Keratinocyte (primary cell): ENCODE results near the gene WASF2. TPM values are rescaled to one million over a fixed set of nuclear protein-coding genes. Genes with fewer than 3 reads are reported as not detected.

Experiments
- DNase-seq: peaks from one replicate; pipeline ENCODE4 v3.0.0-alpha.2; 2011; ENCODE audit warnings: low read depth, missing footprints, low spot score
- FAIRE-seq: peaks from 2 replicates; lab custom pipeline; 2011; peaks lifted over from hg19 to GRCh38; lab: Jason Lieb, UNC
- H2AFZ ChIP-seq: 2 replicates; pipeline ENCODE4 v1.6.0; 2012; ENCODE audit warnings: low read length, control low read depth, inconsistent platforms; ENCODE audit not compliant: control insufficient read depth
- H3K27ac ChIP-seq: 2 replicates; pipeline ENCODE4 v1.5.1; 2011; ENCODE audit warnings: low read length; ENCODE audit not compliant: control insufficient read depth, insufficient read depth
- H3K27me3 ChIP-seq: 3 replicates; pipeline ENCODE4 v1.6.0; 2011; ENCODE audit warnings: low read length; ENCODE audit not compliant: control insufficient read depth, insufficient read depth; ENCODE audit errors: extremely low read depth
- H3K36me3 ChIP-seq, 2 experiments: 2 replicates in 1 of 2; 3 replicates in 1 of 2; pipeline ENCODE4 v1.5.1; 2011; ENCODE audit warnings: low read length in 2 of 2, mild to moderate bottlenecking in 1 of 2; ENCODE audit not compliant: control insufficient read depth in 2 of 2, insufficient read depth in 2 of 2; ENCODE audit errors: extremely low read depth in 1 of 2
- H3K4me1 ChIP-seq: 3 replicates; pipeline ENCODE4 v1.5.1; 2011; ENCODE audit warnings: low read length; ENCODE audit not compliant: control insufficient read depth, insufficient read depth; ENCODE audit errors: extremely low read depth
- H3K4me2 ChIP-seq: 3 replicates; pipeline ENCODE4 v1.6.0; 2011; ENCODE audit warnings: low read depth, low read length; ENCODE audit not compliant: control insufficient read depth, insufficient read depth; ENCODE audit errors: extremely low read depth
- H3K4me3 ChIP-seq, 3 experiments: fragments of 200-600 bp in 1 of 3; sonication (generic) in 1 of 3; 2 replicates in 2 of 3; 3 replicates in 1 of 3; pipeline ENCODE4 v1.5.1; 2011 to 2016; ENCODE audit warnings: low read length in 3 of 3, mild to moderate bottlenecking in 3 of 3, control low read depth in 2 of 3, inconsistent platforms in 1 of 3, low read depth in 1 of 3, mixed read lengths in 1 of 3, mixed run types in 1 of 3, moderate library complexity in 1 of 3; ENCODE audit not compliant: control insufficient read depth in 2 of 3, insufficient read depth in 2 of 3; ENCODE audit errors: extremely low read depth in 1 of 3
- H3K79me2 ChIP-seq: 2 replicates; pipeline ENCODE4 v1.6.0; 2012; ENCODE audit warnings: low read length; ENCODE audit not compliant: control insufficient read depth, insufficient read depth
- H3K9ac ChIP-seq: 3 replicates; pipeline ENCODE4 v1.6.0; 2011; ENCODE audit warnings: low read length; ENCODE audit not compliant: control insufficient read depth, insufficient read depth; ENCODE audit errors: extremely low read depth
- H3K9me1 ChIP-seq: 3 replicates; pipeline ENCODE4 v1.6.0; 2011; ENCODE audit warnings: low read length; ENCODE audit not compliant: control insufficient read depth, insufficient read depth; ENCODE audit errors: extremely low read depth
- H3K9me3 ChIP-seq: 2 replicates; pipeline ENCODE4 v1.5.1; 2012; ENCODE audit warnings: low read depth, low read length; ENCODE audit not compliant: control insufficient read depth
- H4K20me1 ChIP-seq: 3 replicates; pipeline ENCODE4 v1.6.0; 2011; ENCODE audit warnings: low read length; ENCODE audit not compliant: control insufficient read depth, insufficient read depth; ENCODE audit errors: extremely low read depth
- EZH2 ChIP-seq: IDR thresholded peaks from one replicate; pipeline ENCODE4 v1.6.1; 2012; ENCODE audit warnings: inconsistent platforms, mild to moderate bottlenecking, low read length, moderate library complexity
- dilution Hi-C: fragments of 300-500 bp; cut with MboI; formaldehyde crosslinking; loops from one replicate; pipeline ENCODE4 v1.7.0; 2020; ENCODE audit warnings: low sequenced_read_pairs; ENCODE audit not compliant: extremely low pct_ligation_motif_present
- polyA plus RNA-seq, 5 experiments: library from polyadenylated mRNA; depleted of rRNA in 3 of 5; stranded (reverse) in 3 of 5; stranded (forward) in 1 of 5; unstranded in 1 of 5; fragments of >200 nt; gene quantifications; 1 replicate in 1 of 5; 2 replicates in 3 of 5; 3 replicates in 1 of 5; pipeline versions ENCODE4 v1.2.1 to v1.2.3, GENCODE V29; 2011 to 2012; ENCODE audit warnings: missing spikeins in 2 of 5, low read depth in 1 of 5, low replicate concordance in 1 of 5
- TF ChIP-seq, protein P1 (sequence below), 3 experiments: IDR thresholded peaks in 1 of 3; conservative IDR thresholded peaks in 1 of 3; optimal IDR thresholded peaks in 1 of 3; 2 replicates in 2 of 3; 3 replicates in 1 of 3; pipeline versions ENCODE3 to v1.5.1; 2011; ENCODE audit warnings: low read length in 3 of 3, mild to moderate bottlenecking in 3 of 3, moderate library complexity in 2 of 3, control low read depth in 1 of 3, inconsistent platforms in 1 of 3; ENCODE audit not compliant: insufficient read depth in 2 of 3; ENCODE audit errors: extremely low read depth in 1 of 3

WASF2 gene
- polyA plus RNA-seq, 1 donor (not counting 4 experiments of a cell fraction or from before 2014, with no cell fraction given), result 42.9 TPM

DNA sequence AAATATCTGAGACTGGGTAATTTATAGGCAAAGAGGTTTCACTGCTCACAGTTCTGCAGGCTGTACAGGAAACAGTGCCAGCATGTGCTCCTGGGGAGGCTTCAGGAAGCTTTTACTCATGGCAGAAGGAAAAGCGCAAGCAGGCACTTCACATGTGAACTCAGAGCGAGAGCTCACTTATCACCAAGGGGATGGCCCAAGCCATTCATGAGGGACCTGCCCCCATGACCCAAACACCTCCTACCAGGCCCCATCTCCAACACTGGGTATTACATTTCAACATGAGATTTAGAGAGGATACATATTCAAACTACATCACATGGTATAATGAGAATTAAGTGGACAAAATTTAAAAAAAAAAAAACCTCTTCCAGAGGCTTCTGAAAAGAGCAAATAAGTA is 13.7 kb downstream of the WASF2 start:
- no peak for FAIRE-seq
- H3K79me2 ChIP-seq, result peaks cover 96% of the 10 kb centered on the region
- peaks cover under 1% of the 10 kb centered on the region for H3K4me1 ChIP-seq
- H3K27me3 ChIP-seq, result no peaks in the 10 kb centered on the region
- no peak overlapping the region for H3K9ac ChIP-seq
- dilution Hi-C loops, result no loop called here
- H3K4me2 ChIP-seq, result no peak overlapping the region
- H3K9me3 ChIP-seq, result no peaks in the 10 kb centered on the region
- no peak overlapping the region for H3K27ac ChIP-seq
- H2AFZ ChIP-seq, result no peak overlapping the region
- peaks cover 0 to 6% of the 10 kb centered on the region in 2 experiments for H3K36me3 ChIP-seq
- H4K20me1 ChIP-seq, result peaks cover 6% of the 10 kb centered on the region
- H3K9me1 ChIP-seq, result no peaks in the 10 kb centered on the region
- DNase-seq, result no peak
- TF ChIP-seq EZH2, result no peak
- TF ChIP-seq, protein P1, sequence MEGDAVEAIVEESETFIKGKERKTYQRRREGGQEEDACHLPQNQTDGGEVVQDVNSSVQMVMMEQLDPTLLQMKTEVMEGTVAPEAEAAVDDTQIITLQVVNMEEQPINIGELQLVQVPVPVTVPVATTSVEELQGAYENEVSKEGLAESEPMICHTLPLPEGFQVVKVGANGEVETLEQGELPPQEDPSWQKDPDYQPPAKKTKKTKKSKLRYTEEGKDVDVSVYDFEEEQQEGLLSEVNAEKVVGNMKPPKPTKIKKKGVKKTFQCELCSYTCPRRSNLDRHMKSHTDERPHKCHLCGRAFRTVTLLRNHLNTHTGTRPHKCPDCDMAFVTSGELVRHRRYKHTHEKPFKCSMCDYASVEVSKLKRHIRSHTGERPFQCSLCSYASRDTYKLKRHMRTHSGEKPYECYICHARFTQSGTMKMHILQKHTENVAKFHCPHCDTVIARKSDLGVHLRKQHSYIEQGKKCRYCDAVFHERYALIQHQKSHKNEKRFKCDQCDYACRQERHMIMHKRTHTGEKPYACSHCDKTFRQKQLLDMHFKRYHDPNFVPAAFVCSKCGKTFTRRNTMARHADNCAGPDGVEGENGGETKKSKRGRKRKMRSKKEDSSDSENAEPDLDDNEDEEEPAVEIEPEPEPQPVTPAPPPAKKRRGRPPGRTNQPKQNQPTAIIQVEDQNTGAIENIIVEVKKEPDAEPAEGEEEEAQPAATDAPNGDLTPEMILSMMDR (optimal IDR thresholded peaks at IDR 0.05 in 1 of 3, IDR thresholded peaks at IDR 0.05 in 1 of 3, conservative IDR thresholded peaks at IDR 0.05 in 1 of 3; ENCODE audit: extremely low read depth in 1 of 3, insufficient read depth in 2 of 3, low read length in 3 of 3), result no peak
- H3K4me3 ChIP-seq, result no peak overlapping the region

DNA sequence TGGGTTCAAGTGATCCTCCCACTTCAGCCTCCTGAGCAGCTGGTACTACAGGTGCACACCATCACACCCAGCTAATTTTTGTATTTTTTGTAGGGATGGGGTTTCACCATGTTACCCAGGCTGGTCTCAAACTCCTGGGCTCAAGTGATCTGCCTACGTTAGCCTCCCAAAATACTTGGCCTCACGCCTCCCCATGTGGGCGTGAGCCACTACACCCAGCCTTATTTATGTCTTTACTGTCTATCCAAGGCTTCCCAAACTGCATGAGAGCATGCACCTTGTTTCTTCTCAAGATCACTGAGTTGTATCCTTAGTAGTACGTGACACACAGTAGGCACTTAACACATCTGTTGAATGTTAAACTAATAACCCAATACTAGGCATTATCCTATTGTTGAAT is 14.2 kb downstream of the WASF2 start:
- Histone ChIP-seq H3K4me2 (no peak overlapping the region), H3K9ac (no peak overlapping the region), H3K36me3 (peaks cover 0 to 6% of the 10 kb centered on the region in 2 experiments), H3K27ac (no peak overlapping the region), H4K20me1 (peaks cover 7% of the 10 kb centered on the region), H3K27me3 (no peaks in the 10 kb centered on the region), H2AFZ (no peak overlapping the region), H3K4me3 (no peak overlapping the region), H3K79me2 (peaks cover 94% of the 10 kb centered on the region), H3K9me1 (peaks cover 1% of the 10 kb centered on the region), H3K9me3 (no peaks in the 10 kb centered on the region), H3K4me1 (no peaks in the 10 kb centered on the region)
- DNase-seq (no peak), FAIRE-seq (no peak)
- dilution Hi-C loops, result no loop called here
- TF ChIP-seq, protein P1 (optimal IDR thresholded peaks at IDR 0.05 in 1 of 3, IDR thresholded peaks at IDR 0.05 in 1 of 3, conservative IDR thresholded peaks at IDR 0.05 in 1 of 3; ENCODE audit: extremely low read depth in 1 of 3, insufficient read depth in 2 of 3, low read length in 3 of 3), result no peak
- TF ChIP-seq EZH2, result no peak
